Ovary (tissue), 9 donors: ENCODE data around the gene P4HB. TPM values are rescaled to one million over a fixed set of nuclear protein-coding genes. Genes with fewer than 3 reads are reported as not detected.

Experiments
- DNase-seq, 5 donors: peaks; one replicate each; pipeline ENCODE4 v3.0.0-alpha.2; 2019 to 2020
- H3K27ac ChIP-seq, 2 donors: fragments of 200-600 bp; one replicate each; pipeline versions ENCODE4 v1.5.1 to v1.8.0; 2019 to 2022
- H3K27me3 ChIP-seq: fragments of 200-600 bp; one replicate; pipeline ENCODE4 v1.8.0; 2022
- H3K36me3 ChIP-seq: fragments of 200-600 bp; sonication (generic); one replicate; pipeline ENCODE4 v1.5.1; 2019
- H3K4me1 ChIP-seq: one replicate; pipeline ENCODE4 v1.8.1; 2013; ENCODE audit warnings: mild to moderate bottlenecking, moderate library complexity; ENCODE audit not compliant: insufficient read depth
- H3K4me3 ChIP-seq: fragments of 200-600 bp; sonication (generic); one replicate; pipeline ENCODE4 v1.5.1; 2017
- H3K9me3 ChIP-seq, 2 donors: fragments of 200-600 bp in 1 of 2; sonication (generic) in 1 of 2; one replicate each; pipeline versions ENCODE4 v1.5.1 to v1.8.1; 2013 to 2019; ENCODE audit warnings: mild to moderate bottlenecking in 1 of 2, moderate library complexity in 1 of 2
- EP300 ChIP-seq: sonication (generic); formaldehyde crosslinking; IDR thresholded peaks from one replicate; pipeline ENCODE4 v1.6.1; 2017; ENCODE audit warnings: antibody characterized with exemption
- POLR2A ChIP-seq: fragments of 450-650 bp; IDR thresholded peaks from one replicate; pipeline ENCODE4 v1.6.1; 2017; ENCODE audit warnings: antibody characterized with exemption, mild to moderate bottlenecking, moderate library complexity
- WGBS, 3 donors: extraction: QIAGEN DNeasy Blood & Tissue Kit in 1 of 3; methylation state at CpG; one replicate each; pipeline versions ENCODE4 v1.1.5 to v1.1.7; 2013 to 2017; 5-methylcytosine and 5-hydroxymethylcytosine counted together
- intact Hi-C, 4 donors: fragments of 100-400 bp; cut with DNase I; formaldehyde crosslinking; loops; one replicate each; pipeline versions ENCODE4 v1.11.0 to v1.15.1; 2022 to 2023
- polyA plus RNA-seq, 2 donors: library from polyadenylated mRNA; stranded (reverse); fragments of 200-250 nt in 1 of 2; fragments of 350-450 nt in 1 of 2; fragmentation: Illumina TruSeq in 1 of 2; extraction: RNeasy Lipid Tissue Mini Kit (QIAGEN cat#74804) in 1 of 2; gene quantifications; one replicate each; pipeline ENCODE4 v1.2.3, GENCODE V29; 2013 to 2014
- total RNA-seq, 7 donors: library from RNA; depleted of rRNA in 2 of 7; stranded (reverse); fragments of >200 nt in 2 of 7; fragmentation: NEBNext Ultra II Directional in 3 of 7; extraction: Animal tissue kit (Norgen Biotek cat#: 25700) in 3 of 7; gene quantifications; one replicate each; pipeline versions ENCODE4 v1.1.0 to v1.2.4, GENCODE V29; 2016 to 2023
- TF ChIP-seq, protein P1 (sequence below), 3 donors: fragments of 450-650 bp in 2 of 3; fragments of 200-600 bp in 1 of 3; IDR thresholded peaks; one replicate each; pipeline versions ENCODE4 v1.5.1 to v1.8.0; 2016 to 2022; ENCODE audit warnings: antibody characterized with exemption in 3 of 3, mild to moderate bottlenecking in 1 of 3
- donor health status: DM: no; HTN: no; CAD: no; lungs with moderate emphysema.
- donor health status: DM: no; HTN: no; CAD: no.
- donor health status: Bipolar disorder and iron deficiency.
- donor health status: DM: yes; HTN: yes; CAD: no.
- donor health status: DM: no; HTN: no; CAD: no.
- donor health status: DM: yes; HTN: yes; CAD: no.

P4HB gene
- total and polyA plus RNA-seq, 9 donors = 222 to 2,080 (median 312) TPM

DNA sequence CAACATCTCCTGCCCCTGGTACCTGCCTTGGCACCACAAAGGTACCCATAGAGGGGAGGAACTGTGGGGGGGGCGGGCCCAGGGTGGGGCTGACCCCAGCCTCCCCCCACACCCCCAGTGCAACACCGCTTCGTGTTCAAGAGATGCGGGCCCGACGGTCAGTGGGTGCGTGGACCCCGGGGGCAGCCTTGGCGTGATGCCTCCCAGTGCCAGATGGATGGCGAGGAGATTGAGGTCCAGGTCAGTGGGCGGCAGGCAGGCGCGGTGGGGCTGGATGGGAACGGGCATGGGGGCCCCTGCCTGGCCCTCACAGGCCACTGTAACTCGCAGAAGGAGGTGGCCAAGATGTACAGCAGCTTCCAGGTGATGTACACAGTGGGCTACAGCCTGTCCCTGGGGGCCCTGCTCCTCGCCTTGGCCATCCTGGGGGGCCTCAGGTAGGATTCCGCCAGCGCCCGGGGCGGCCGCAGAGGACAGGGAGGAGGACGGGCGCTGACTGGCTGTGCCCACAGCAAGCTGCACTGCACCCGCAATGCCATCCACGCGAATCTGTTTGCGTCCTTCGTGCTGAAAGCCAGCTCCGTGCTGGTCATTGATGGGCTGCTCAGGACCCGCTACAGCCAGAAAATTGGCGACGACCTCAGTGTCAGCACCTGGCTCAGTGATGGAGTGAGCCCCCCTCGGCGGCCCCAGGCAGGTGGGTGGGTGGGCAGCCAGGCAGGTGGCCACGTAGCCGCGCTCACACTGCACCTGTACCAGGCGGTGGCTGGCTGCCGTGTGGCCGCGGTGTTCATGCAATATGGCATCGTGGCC lies 49.2 kb downstream of the P4HB start:
- 78 to 83% (median 79%) methylated on average over 31 to 42 of the region's 42 CpGs for WGBS, 3 donors
- Histone ChIP-seq H3K9me3 (no peaks in the 10 kb centered on the region), H3K4me3 (no peak overlapping the region), H3K4me1 (no peaks in the 10 kb centered on the region), H3K27me3 (no peaks in the 10 kb centered on the region), H3K27ac (no peak overlapping the region), H3K36me3 (no peaks in the 10 kb centered on the region)
- TF ChIP-seq, protein P1, sequence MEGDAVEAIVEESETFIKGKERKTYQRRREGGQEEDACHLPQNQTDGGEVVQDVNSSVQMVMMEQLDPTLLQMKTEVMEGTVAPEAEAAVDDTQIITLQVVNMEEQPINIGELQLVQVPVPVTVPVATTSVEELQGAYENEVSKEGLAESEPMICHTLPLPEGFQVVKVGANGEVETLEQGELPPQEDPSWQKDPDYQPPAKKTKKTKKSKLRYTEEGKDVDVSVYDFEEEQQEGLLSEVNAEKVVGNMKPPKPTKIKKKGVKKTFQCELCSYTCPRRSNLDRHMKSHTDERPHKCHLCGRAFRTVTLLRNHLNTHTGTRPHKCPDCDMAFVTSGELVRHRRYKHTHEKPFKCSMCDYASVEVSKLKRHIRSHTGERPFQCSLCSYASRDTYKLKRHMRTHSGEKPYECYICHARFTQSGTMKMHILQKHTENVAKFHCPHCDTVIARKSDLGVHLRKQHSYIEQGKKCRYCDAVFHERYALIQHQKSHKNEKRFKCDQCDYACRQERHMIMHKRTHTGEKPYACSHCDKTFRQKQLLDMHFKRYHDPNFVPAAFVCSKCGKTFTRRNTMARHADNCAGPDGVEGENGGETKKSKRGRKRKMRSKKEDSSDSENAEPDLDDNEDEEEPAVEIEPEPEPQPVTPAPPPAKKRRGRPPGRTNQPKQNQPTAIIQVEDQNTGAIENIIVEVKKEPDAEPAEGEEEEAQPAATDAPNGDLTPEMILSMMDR (IDR thresholded peaks at IDR 0.05) = no peak
- no peak for TF ChIP-seq POLR2A
- TF ChIP-seq EP300 = no peak
- DNase-seq = no peak
- intact Hi-C loops = no loop called here

GRCh38 chr17:81810476-81810875 lies 49.9 kb downstream of the P4HB start:
- Histone ChIP-seq H3K9me3 (no peaks in the 10 kb centered on the region), H3K36me3 (no peaks in the 10 kb centered on the region), H3K27ac (no peak overlapping the region), H3K27me3 (no peaks in the 10 kb centered on the region), H3K4me1 (no peaks in the 10 kb centered on the region), H3K4me3 (no peak overlapping the region)
- TF ChIP-seq, protein P1 (IDR thresholded peaks at IDR 0.05) = no peak
- TF ChIP-seq POLR2A (no peak), EP300 (no peak)
- 49 to 69% (median 57%) methylated on average over 8 of the region's 8 CpGs for WGBS, 3 donors
- intact Hi-C loops = no loop called here
- DNase-seq = no peak

- Histone ChIP-seq H3K4me1 (no peaks in the 10 kb centered on the region), H3K27ac (no peak overlapping the region), H3K4me3 (no peak overlapping the region), H3K36me3 (no peaks in the 10 kb centered on the region), H3K9me3 (no peaks in the 10 kb centered on the region), H3K27me3 (no peaks in the 10 kb centered on the region)
- TF ChIP-seq POLR2A = no peak
- TF ChIP-seq, protein P1 (IDR thresholded peaks at IDR 0.05) = no peak
- TF ChIP-seq EP300 = no peak
- intact Hi-C loops = no loop called here
- no peak for DNase-seq
- 63 to 76% (median 63%) methylated on average over 7 of the region's 7 CpGs for WGBS, 3 donors
Measured at GRCh38 chr17:81809556-81809998, 50.8 kb downstream of the P4HB start.

GRCh38 chr17:81808778-81809555 lies 51.4 kb downstream of the P4HB start:
- Histone ChIP-seq H3K27me3 (no peaks in the 10 kb centered on the region), H3K4me3 (no peak overlapping the region), H3K9me3 (no peaks in the 10 kb centered on the region), H3K4me1 (no peaks in the 10 kb centered on the region), H3K27ac (no peak overlapping the region), H3K36me3 (no peaks in the 10 kb centered on the region)
- TF ChIP-seq, protein P1 (IDR thresholded peaks at IDR 0.05) = no peak
- TF ChIP-seq POLR2A (no peak), EP300 (no peak)
- no peak for DNase-seq
- intact Hi-C loops = no loop called here
- 59 to 74% (median 62%) methylated on average over 20 of the region's 20 CpGs for WGBS, 3 donors
